Measurements from ENCODE around the gene SDF2.

- TF ChIP-seq CTCF (conservative IDR thresholded peaks at IDR 0.05; ENCODE audit: low read depth in 2 of 2): no peak
- no peak for TF ChIP-seq EZH2 (IDR thresholded peaks at IDR 0.05; ENCODE audit: low read depth, unreplicated experiment)
- TF ChIP-seq POLR2AphosphoS5 (IDR thresholded peaks at IDR 0.05; ENCODE audit: low read depth): no peak
- TF ChIP-seq ETS1 (IDR thresholded peaks at IDR 0.05): no peak
- TF ChIP-seq REST (IDR thresholded peaks at IDR 0.05; ENCODE audit: unreplicated experiment): no peak
- TF ChIP-seq CREB1 (CRISPR knock-in tag; IDR thresholded peaks at IDR 0.05; ENCODE audit: low read depth): no peak
Measured at GRCh38 chr17:28641579-28641978, 20.1 kb downstream of the SDF2 start.

Measured in GM23338 (cell line).